DND-41 (cell line): ENCODE results near the gene TMA16.

Experiments used
- ATAC-seq: fragments of 200-7000 bp; cut with Tn5 transposase; 3 replicates; pipeline ENCODE4 v1.9.1; 2021; ENCODE audit warnings: low read depth; ENCODE audit not compliant: insufficient read depth
- DNase-seq: peaks from one replicate; pipeline ENCODE4 v3.0.0-alpha.2; 2020
- H2AFZ ChIP-seq: 2 replicates; pipeline ENCODE4 v1.6.0; 2012; ENCODE audit warnings: low read depth, low read length
- H3K27ac ChIP-seq: 2 replicates; pipeline ENCODE4 v1.5.1; 2012; ENCODE audit warnings: low read length, inconsistent platforms
- H3K27me3 ChIP-seq: fragments of 200-600 bp; sonication (generic); 2 replicates; pipeline ENCODE4 v1.6.0; 2012; ENCODE audit warnings: low read length, mild to moderate bottlenecking, inconsistent platforms; ENCODE audit not compliant: insufficient read depth, poor library complexity
- H3K36me3 ChIP-seq: 2 replicates; pipeline ENCODE4 v1.5.1; 2012; ENCODE audit warnings: low read length, inconsistent platforms; ENCODE audit not compliant: insufficient read depth
- H3K4me1 ChIP-seq: 2 replicates; pipeline ENCODE4 v1.5.1; 2012; ENCODE audit warnings: mild to moderate bottlenecking, low read length; ENCODE audit not compliant: insufficient read depth
- H3K4me2 ChIP-seq: 2 replicates; pipeline ENCODE4 v1.6.0; 2012; ENCODE audit warnings: mild to moderate bottlenecking, moderate library complexity, low read length, inconsistent platforms; ENCODE audit not compliant: insufficient read depth
- H3K4me3 ChIP-seq, 2 experiments: fragments of 200-600 bp in 1 of 2; shearing (Covaris generic) in 1 of 2; 2 replicates each; pipeline ENCODE4 v1.5.1; 2012 to 2016; ENCODE audit warnings: inconsistent platforms in 2 of 2, low read length in 2 of 2, mild to moderate bottlenecking in 2 of 2, low read depth in 1 of 2, moderate library complexity in 1 of 2
- H3K79me2 ChIP-seq: 2 replicates; pipeline ENCODE4 v1.6.0; 2012; ENCODE audit warnings: low read length, inconsistent platforms; ENCODE audit not compliant: insufficient read depth
- H3K9ac ChIP-seq: 2 replicates; pipeline ENCODE4 v1.6.0; 2012; ENCODE audit warnings: low read depth, mild to moderate bottlenecking, inconsistent platforms, low read length, moderate library complexity
- H3K9me3 ChIP-seq: 2 replicates; pipeline ENCODE4 v1.5.1; 2012; ENCODE audit warnings: low read length, moderate library complexity, mild to moderate bottlenecking, inconsistent platforms; ENCODE audit not compliant: insufficient read depth, severe bottlenecking
- H4K20me1 ChIP-seq: 2 replicates; pipeline ENCODE4 v1.6.0; 2012; ENCODE audit warnings: low read length; ENCODE audit not compliant: insufficient read depth
- CTCF ChIP-seq: IDR thresholded peaks from 2 replicates; pipeline ENCODE4 v1.5.1; 2012; ENCODE audit warnings: borderline replicate concordance, low read length, moderate library complexity, mild to moderate bottlenecking; ENCODE audit not compliant: poor library complexity, severe bottlenecking; ENCODE audit errors: extremely low read depth
- EZH2 ChIP-seq: IDR thresholded peaks from 3 replicates; pipeline ENCODE4 v1.6.1; 2012; ENCODE audit warnings: borderline replicate concordance, low read depth, mild to moderate bottlenecking, moderate library complexity, low read length, inconsistent platforms; ENCODE audit not compliant: severe bottlenecking

TMA16 gene

GRCh38 chr4:163562496-163562895 is 68.0 kb downstream of the TMA16 start:
- Histone ChIP-seq H3K27ac (no peak overlapping the region), H4K20me1 (no peaks in the 10 kb centered on the region), H2AFZ (no peak overlapping the region), H3K9ac (no peak overlapping the region), H3K4me3 (no peak overlapping the region), H3K9me3 (no peaks in the 10 kb centered on the region), H3K4me2 (no peak overlapping the region), H3K27me3 (no peaks in the 10 kb centered on the region), H3K4me1 (no peaks in the 10 kb centered on the region), H3K36me3 (no peaks in the 10 kb centered on the region), H3K79me2 (no peaks in the 10 kb centered on the region)
- ATAC-seq (no peak), DNase-seq (no peak)
- TF ChIP-seq EZH2, result no peak
- no peak for TF ChIP-seq CTCF

DNA sequence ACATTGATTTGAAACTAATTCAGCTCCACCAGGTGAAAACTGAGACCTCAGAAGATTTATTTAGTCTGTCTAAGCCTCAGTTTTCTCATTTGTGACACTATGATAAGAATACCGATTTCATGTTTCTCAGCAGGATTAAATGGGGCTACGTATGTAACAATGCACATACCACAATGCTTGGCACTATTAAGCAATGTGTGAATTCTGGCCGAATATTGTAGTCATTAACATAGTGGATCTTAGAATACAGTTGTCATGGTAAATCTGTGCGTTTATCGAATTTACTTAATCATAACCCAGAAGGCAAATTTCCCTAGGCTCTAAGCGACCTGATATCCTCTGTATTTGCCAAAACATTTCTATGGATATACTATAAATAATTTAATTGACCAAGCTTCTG is 69.1 kb downstream of the TMA16 start:
- Histone ChIP-seq H3K27ac (no peak overlapping the region), H3K27me3 (no peaks in the 10 kb centered on the region), H2AFZ (no peak overlapping the region), H4K20me1 (no peaks in the 10 kb centered on the region), H3K4me1 (no peaks in the 10 kb centered on the region), H3K79me2 (no peaks in the 10 kb centered on the region), H3K4me2 (no peak overlapping the region), H3K9ac (no peak overlapping the region), H3K9me3 (no peaks in the 10 kb centered on the region), H3K4me3 (no peak overlapping the region), H3K36me3 (no peaks in the 10 kb centered on the region)
- TF ChIP-seq CTCF (no peak), EZH2 (no peak)
- no peak for ATAC-seq
- DNase-seq, result no peak

DNA sequence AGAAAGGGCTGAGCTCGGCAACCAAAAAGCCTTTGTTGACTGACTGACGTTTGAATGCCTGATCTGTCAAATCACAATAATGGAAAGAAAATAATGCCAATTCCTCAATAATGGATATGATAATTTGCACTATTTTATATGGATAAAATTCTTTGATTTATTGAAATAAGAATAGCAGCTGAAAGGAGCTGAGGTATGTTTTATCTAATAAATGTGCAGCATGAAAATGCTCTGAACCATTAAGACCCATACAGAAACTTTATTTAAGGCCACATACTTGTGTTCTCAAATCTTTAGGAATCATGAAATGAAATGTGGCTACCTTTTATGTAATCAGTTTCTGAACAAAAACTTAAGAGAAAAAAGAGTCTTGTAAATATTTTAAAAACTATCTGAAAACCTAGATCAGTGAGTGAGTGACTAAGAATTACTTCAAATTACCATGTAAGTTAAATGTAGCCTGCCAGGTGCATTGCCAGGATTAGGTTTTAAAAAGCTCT is 69.8 kb downstream of the TMA16 start:
- no peak for TF ChIP-seq EZH2
- TF ChIP-seq CTCF, result no peak
- H3K36me3 ChIP-seq, result no peaks in the 10 kb centered on the region
- no peak for ATAC-seq
- no peaks in the 10 kb centered on the region for H3K9me3 ChIP-seq
- no peaks in the 10 kb centered on the region for H3K4me1 ChIP-seq
- no peaks in the 10 kb centered on the region for H4K20me1 ChIP-seq
- no peak overlapping the region for H3K9ac ChIP-seq
- no peak for DNase-seq
- no peaks in the 10 kb centered on the region for H3K79me2 ChIP-seq
- H3K4me3 ChIP-seq, result no peak overlapping the region
- H3K4me2 ChIP-seq, result no peak overlapping the region
- no peak overlapping the region for H3K27ac ChIP-seq
- no peaks in the 10 kb centered on the region for H3K27me3 ChIP-seq
- no peak overlapping the region for H2AFZ ChIP-seq
